Osteocyte (in vitro differentiated cells): ENCODE data around the gene BEAN1. TPM values are rescaled to one million over a fixed set of nuclear protein-coding genes. Genes with fewer than 3 reads are reported as not detected.

Source experiments
- DNase-seq: peaks from one replicate; pipeline ENCODE4 v3.0.0; 2021; ENCODE audit warnings: mixed read lengths; ENCODE audit not compliant: unreplicated experiment; ENCODE audit errors: extremely low spot score
- H3K27ac Mint-ChIP-seq: one replicate; pipeline ENCODE4 v1.8.0; 2021; ENCODE audit warnings: mild to moderate bottlenecking, mixed read lengths; ENCODE audit not compliant: unreplicated experiment
- H3K27me3 Mint-ChIP-seq: one replicate; pipeline ENCODE4 v1.8.0; 2021; ENCODE audit warnings: mixed read lengths; ENCODE audit not compliant: unreplicated experiment
- H3K36me3 Mint-ChIP-seq: one replicate; pipeline ENCODE4 v1.8.0; 2021; ENCODE audit warnings: mixed read lengths; ENCODE audit not compliant: unreplicated experiment
- H3K4me1 Mint-ChIP-seq: one replicate; pipeline ENCODE4 v1.8.0; 2021; ENCODE audit warnings: mixed read lengths; ENCODE audit not compliant: unreplicated experiment
- H3K4me3 Mint-ChIP-seq: one replicate; pipeline ENCODE4 v1.8.0; 2021; ENCODE audit warnings: mild to moderate bottlenecking, moderate library complexity, mixed read lengths; ENCODE audit not compliant: unreplicated experiment
- H3K9me3 Mint-ChIP-seq: one replicate; pipeline ENCODE4 v1.8.0; 2021; ENCODE audit warnings: mixed read lengths; ENCODE audit not compliant: unreplicated experiment
- CTCF ChIP-seq: fragments of 200-600 bp; sonication (generic); IDR thresholded peaks from 2 replicates; pipeline ENCODE4 v1.5.0; 2021; ENCODE audit warnings: antibody characterized with exemption, mild to moderate bottlenecking, moderate library complexity
- total RNA-seq: library from RNA; stranded (reverse); gene quantifications from 2 replicates; pipeline ENCODE4 v1.2.1, GENCODE V29; 2021

BEAN1 gene
- total RNA-seq, 1 donor from 2014 or later: 0.97 TPM

- Mint-ChIP-seq H3K9me3 (no peaks in the 10 kb centered on the region), H3K27ac (no peak overlapping the region), H3K27me3 (peaks cover 10% of the 10 kb centered on the region), H3K36me3 (no peaks in the 10 kb centered on the region), H3K4me1 (peaks cover 8% of the 10 kb centered on the region), H3K4me3 (no peak overlapping the region)
- no peak for TF ChIP-seq CTCF
- peak; percentile 27 for DNase-seq
These were observed 28.1 kb upstream of the BEAN1 start for GRCh38 chr16:66399031-66399430.

GRCh38 chr16:66399930-66400329 lies 27.2 kb upstream of the BEAN1 start:
- peak; percentile 57 for DNase-seq

GRCh38 chr16:66400503-66401380 lies 26.4 kb upstream of the BEAN1 start:
- Mint-ChIP-seq H3K36me3 (no peaks in the 10 kb centered on the region), H3K4me1 (peaks cover 8% of the 10 kb centered on the region), H3K27ac (no peak overlapping the region), H3K9me3 (peaks cover 6% of the 10 kb centered on the region), H3K27me3 (peaks cover 17% of the 10 kb centered on the region), H3K4me3 (no peak overlapping the region)
- peak; percentile 75 for DNase-seq
- TF ChIP-seq CTCF: no peak

More at GRCh38 chr16:66399930-66400329, 27.2 kb upstream of the BEAN1 start:
- H3K4me3 Mint-ChIP-seq: no peak overlapping the region
- H3K27ac Mint-ChIP-seq: no peak overlapping the region
- no peaks in the 10 kb centered on the region for H3K36me3 Mint-ChIP-seq
- H3K4me1 Mint-ChIP-seq: peaks cover 8% of the 10 kb centered on the region
- H3K27me3 Mint-ChIP-seq: peaks cover 11% of the 10 kb centered on the region
- no peak for TF ChIP-seq CTCF
- H3K9me3 Mint-ChIP-seq: peaks cover 2% of the 10 kb centered on the region

- DNase-seq: peak; percentile 69
- peaks cover 18% of the 10 kb centered on the region for H3K27me3 Mint-ChIP-seq
- H3K27ac Mint-ChIP-seq: no peak overlapping the region
- peaks cover 8% of the 10 kb centered on the region for H3K4me1 Mint-ChIP-seq
- H3K36me3 Mint-ChIP-seq: no peaks in the 10 kb centered on the region
- peaks cover 6% of the 10 kb centered on the region for H3K9me3 Mint-ChIP-seq
- TF ChIP-seq CTCF: no peak
- H3K4me3 Mint-ChIP-seq: no peak overlapping the region
These were observed 25.5 kb upstream of the BEAN1 start for GRCh38 chr16:66401610-66402009.

- H3K4me1 Mint-ChIP-seq: peaks cover 11% of the 10 kb centered on the region
- DNase-seq: peak; percentile 73
- H3K27me3 Mint-ChIP-seq: peaks cover 18% of the 10 kb centered on the region
- H3K36me3 Mint-ChIP-seq: no peaks in the 10 kb centered on the region
- peaks cover 6% of the 10 kb centered on the region for H3K9me3 Mint-ChIP-seq
- no peak for TF ChIP-seq CTCF
- H3K27ac Mint-ChIP-seq: no peak overlapping the region
- no peak overlapping the region for H3K4me3 Mint-ChIP-seq
These were observed 24.9 kb upstream of the BEAN1 start for GRCh38 chr16:66402166-66402565.
